Measurements from ENCODE around the gene MDH2.
"Not testable (repeated sequence)": the region's sequence is repeated elsewhere in the genome, so short reads cannot be mapped to it uniquely, and the experiment has no call there.

The MDH2 gene

DNA sequence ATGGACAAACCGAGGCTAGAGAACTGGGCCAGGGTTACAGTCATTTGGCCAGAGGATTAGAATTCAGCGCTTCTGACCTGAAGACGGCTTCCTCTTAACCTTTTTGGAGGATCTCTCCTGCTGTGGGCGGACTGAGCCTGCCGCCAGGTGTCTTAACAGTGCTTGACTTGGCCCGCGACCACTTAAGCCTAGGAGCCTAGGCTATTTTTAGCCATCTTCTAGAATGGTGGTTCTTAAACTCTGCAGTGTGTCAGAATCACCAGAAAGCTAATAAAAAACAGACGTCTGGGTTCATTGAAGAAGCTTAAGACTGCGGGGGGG is 722 bp downstream of the MDH2 start:
- DNase-seq, result peak in 1 of 2 donors; percentile 10

DNA sequence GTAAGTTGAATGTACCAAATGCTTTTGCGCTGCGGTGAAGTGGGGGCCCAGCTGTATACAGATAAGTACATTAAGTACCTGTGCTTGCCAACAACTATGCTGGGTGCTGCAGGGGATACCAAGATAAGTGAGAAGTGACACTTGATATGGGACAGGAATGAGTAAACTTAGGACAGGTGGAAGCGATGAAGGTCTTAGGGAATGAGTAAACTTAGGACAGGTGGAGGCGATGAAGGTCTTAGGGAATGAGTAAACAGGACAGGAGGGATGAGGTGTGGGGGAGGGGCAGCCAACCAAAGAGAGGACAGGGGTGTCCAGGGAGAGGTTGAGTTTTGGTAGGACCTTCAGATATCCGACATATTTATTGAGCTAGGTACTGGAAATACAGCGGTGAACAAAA is 1.4 kb downstream of the MDH2 start:
- DNase-seq, result no peak

DNA sequence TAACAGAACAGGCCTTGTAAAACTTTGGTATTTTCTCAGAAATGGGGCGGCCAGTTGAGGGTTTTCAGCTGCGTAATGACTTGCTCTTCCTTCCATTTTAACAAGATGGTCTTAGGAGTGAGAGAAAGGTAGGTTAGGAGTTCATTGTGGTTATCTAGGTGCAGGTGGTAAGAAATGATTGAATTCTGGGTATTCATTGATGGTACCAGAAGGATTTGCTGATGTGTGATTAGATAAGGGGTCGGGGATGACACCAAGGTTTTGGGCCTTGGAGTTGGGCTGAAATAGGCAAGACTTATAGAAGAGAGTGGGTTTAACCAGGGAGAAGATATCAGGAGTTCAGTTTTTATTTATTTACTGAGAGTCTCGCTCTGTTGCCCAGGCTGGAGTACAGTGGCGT is 2.6 kb downstream of the MDH2 start:
- DNase-seq, result no peak

- DNase-seq, result no peak
These were observed 3.9 kb downstream of the MDH2 start for GRCh38 chr7:76051840-76052239.

GRCh38 chr7:76052681-76053080 is 4.8 kb downstream of the MDH2 start:
- DNase-seq, result not testable (repeated sequence)

GRCh38 chr7:76053461-76053860 is 5.6 kb downstream of the MDH2 start:
- DNase-seq, result no peak

GRCh38 chr7:76054123-76055120 is 6.5 kb downstream of the MDH2 start:
- no peak for DNase-seq

- no peak for DNase-seq
These were observed 8.3 kb downstream of the MDH2 start for GRCh38 chr7:76056241-76056640.

- DNase-seq, result no peak
These were observed 9.4 kb downstream of the MDH2 start for GRCh38 chr7:76057103-76057812.

- DNase-seq, result no peak
These were observed 9.9 kb downstream of the MDH2 start for GRCh38 chr7:76057813-76058145.

DNA sequence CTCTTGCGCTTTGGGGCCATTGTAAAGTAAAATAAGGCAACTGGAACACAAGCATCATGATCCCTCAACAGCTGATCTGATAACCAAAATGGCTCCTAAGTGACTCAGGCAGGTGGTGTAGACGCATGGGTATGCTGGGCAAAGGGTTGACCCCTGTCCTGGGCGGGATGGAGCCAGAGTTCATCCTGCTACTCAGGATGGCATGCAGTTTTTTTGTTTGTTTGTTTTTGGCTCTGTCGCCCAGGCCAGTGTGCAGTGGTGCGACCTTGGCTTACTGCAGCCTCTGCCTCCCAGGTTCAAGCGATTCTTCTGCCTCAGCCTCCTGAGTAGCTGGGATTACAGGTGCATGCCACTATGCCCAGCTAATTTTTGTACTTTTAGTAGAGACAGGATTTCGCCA is 10.8 kb downstream of the MDH2 start:
- not testable (repeated sequence) for DNase-seq

DNA sequence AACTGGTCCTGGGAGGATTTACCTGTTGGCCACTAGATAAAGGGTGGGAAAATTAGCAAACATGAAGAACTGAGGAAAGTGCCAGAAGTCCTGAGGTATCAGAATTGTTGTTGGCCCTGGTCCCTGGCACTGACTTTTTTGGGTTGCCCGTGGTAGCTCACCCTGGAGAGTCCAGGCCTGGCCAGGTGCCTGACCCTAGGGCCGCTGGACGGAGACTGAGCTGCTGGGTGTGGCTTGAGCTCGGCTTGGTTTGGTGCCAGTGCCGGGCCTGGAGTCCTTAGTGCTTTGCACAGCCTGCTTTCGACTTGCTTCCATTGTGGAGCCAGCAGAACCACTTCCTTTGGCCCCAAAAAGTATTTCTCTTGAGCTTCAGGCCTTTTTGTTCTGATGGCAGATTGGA is 12.9 kb downstream of the MDH2 start:
- no peak for DNase-seq

DNA sequence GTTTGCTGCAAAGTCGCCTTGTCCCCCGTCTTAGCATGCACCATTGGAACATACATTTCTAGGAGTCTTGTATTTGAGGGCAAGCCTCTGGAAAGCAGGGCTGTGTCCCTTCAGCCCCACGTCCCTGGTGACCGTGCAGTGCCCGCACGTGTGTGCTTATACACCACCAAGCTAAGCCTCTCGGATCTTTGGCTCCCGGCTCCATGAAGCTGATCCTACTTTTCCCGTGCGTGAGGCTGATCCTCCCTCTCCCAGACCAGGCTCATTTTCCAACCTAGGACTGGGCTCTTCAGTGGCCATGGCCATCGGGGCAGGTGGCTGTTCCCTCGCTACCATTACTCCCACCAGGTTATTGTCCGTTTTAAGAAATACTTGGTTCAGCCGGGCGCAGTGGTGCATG is 14.3 kb downstream of the MDH2 start:
- no peak for DNase-seq

GRCh38 chr7:76063114-76063513 is 15.2 kb downstream of the MDH2 start:
- DNase-seq, result no peak

GRCh38 chr7:76063525-76063924 is 15.6 kb downstream of the MDH2 start:
- no peak for DNase-seq

DNA sequence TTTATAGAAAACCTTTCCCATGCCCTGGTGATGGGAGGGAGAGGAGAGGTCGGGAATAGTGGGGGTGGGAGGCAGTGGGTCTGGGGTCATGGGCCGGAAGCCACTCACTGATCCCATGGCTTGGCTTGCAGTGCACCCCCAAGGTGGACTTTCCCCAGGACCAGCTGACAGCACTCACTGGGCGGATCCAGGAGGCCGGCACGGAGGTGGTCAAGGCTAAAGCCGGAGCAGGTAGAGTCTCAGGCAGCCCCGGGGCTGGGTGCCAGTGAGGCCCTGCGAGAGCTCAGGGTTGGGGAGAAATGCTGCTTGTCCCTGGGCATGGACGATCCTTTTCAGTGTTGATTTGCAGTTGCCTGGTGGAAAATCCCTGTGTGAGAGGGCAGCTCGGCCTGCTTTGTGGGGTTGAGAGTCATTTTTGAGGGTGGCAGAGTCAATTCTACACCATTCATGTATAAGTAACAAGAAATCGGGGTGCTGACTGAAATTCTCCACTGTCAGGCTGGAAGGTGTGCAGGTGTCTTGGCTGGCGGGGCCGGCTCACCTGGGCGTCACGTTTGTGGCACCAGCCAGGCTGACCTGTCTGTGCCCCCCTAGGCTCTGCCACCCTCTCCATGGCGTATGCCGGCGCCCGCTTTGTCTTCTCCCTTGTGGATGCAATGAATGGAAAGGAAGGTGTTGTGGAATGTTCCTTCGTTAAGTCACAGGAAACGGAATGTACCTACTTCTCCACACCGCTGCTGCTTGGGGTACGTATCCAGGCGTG is 16.5 kb downstream of the MDH2 start:
- no peak for DNase-seq

DNA sequence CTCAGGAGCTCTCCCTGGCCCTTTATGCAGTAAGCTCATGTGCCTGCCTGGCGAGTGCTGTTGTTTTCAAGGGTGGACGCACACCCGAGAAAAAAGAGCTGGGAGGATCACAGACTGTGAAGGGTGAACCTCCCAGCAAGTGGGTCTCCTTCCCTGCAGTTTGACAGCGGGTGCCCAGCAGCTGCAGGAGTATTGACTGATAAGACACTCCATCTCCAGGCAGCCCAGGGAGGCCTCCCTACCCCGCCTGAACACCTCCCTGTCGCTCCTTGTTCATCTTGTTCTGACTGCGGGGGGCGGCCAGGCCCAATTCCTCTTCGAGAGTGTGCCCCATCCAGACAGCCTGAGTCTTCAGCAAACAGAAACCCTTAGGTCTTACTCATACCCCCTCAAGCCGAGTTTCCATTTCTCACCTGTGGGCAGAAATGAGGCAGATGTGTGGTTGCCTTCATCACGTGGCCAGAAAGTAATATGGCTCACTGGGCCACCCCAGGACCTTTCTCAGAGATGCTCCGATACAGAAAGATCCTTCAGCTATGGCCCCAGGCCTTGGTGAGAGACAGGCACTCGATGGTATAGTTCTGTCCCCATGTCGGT is 17.2 kb downstream of the MDH2 start:
- DNase-seq, result no peak

GRCh38 chr7:76066716-76067503 is 19.0 kb downstream of the MDH2 start:
- DNase-seq, result no peak

DNA sequence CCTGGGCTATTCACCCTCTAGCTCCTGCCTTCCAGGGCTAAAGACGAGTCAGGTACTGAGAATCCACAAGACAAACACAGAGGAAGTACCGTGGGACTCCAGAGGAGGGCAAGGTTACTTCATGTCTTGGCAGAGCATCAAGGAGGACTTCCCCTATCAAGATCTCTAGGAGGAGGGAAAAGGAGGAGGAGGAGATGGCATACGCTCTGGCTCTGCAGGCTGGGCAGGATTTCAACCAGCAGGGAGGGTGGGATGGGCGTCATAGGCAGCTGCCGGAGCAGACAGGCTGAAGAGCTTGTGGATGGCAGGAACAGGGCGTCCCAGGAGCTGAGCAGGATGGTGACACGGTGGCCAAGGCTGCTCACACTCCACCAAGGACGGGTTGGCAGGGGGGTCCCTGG is 21.3 kb downstream of the MDH2 start:
- DNase-seq, result no peak

GRCh38 chr7:76071316-76072242 is 23.7 kb downstream of the MDH2 start:
- DNase-seq, result no peak

All from stimulated activated CD4-positive, alpha-beta T cell treated with anti-CD3 and anti-CD28 coated beads, Interleukin-2, amount 100 ng/mL, for 48 hours (primary cell).